HepG2 (cell line): Measurements from ENCODE around the gene RELL2. TPM values are rescaled to one million over a fixed set of nuclear protein-coding genes. Genes with fewer than 3 reads are reported as not detected.

Experiments used
- ATAC-seq: fragments of 200-7000 bp; cut with Tn5 transposase; 3 replicates; pipeline ENCODE4 v1.9.1; 2020; ENCODE audit warnings: mild to moderate bottlenecking, moderate library complexity
- BruUV-seq: library from RNA; stranded (reverse); fragments of 400-500 nt; replicated peaks from 2 replicates; lab custom pipeline; 2021; lab: Mats Ljungman, UMichigan
- CTCF ChIA-PET: fragments of 300-600 bp; formaldehyde crosslinking; extraction: SDS; loops from one replicate; lab custom pipeline; 2021; ENCODE audit warnings: low total read pairs, inconsistent platforms, low intra/inter-chr PET ratio; lab: Yijun Ruan, JAX
- POLR2A ChIA-PET: fragments of 350-600 bp; sonication (Branson Sonifier 250); formaldehyde crosslinking; loops from one replicate; lab custom pipeline; 2020; ENCODE audit warnings: antibody characterized with exemption, inconsistent platforms; lab: Yijun Ruan, JAX
- DNase-seq: peaks from one replicate; pipeline ENCODE4 v3.0.0-alpha.2; 2015; ENCODE audit warnings: low spot score
- FAIRE-seq: peaks from 3 replicates; lab custom pipeline; 2011; peaks lifted over from hg19 to GRCh38; lab: Jason Lieb, UNC
- H2AFZ ChIP-seq: one replicate; pipeline ENCODE4 v1.6.1; 2011; ENCODE audit warnings: low read length, inconsistent platforms
- H3K27ac ChIP-seq: fragments of 300-600 bp; 3 replicates; pipeline ENCODE4 v1.8.0; 2011; ENCODE audit warnings: mixed run types, mild to moderate bottlenecking, mixed read lengths, low read length, inconsistent platforms; ENCODE audit not compliant: insufficient read depth; ENCODE audit errors: extremely low read length
- H3K27me3 ChIP-seq, 2 experiments: fragments of 200-600 bp in 1 of 2; 2 replicates in 1 of 2; 3 replicates in 1 of 2; pipeline versions ENCODE4 v1.6.0 to v1.8.0; 2011; ENCODE audit warnings: low read length in 2 of 2, mild to moderate bottlenecking in 2 of 2, moderate library complexity in 2 of 2, inconsistent platforms in 1 of 2; ENCODE audit not compliant: insufficient read depth in 2 of 2, control insufficient read depth in 1 of 2
- H3K36me3 ChIP-seq, 2 experiments: fragments of 200-600 bp in 1 of 2; replicated peaks in 1 of 2; 2 replicates in 1 of 2; 3 replicates in 1 of 2; pipeline versions ENCODE4 v1.5.1 to v1.8.0; 2011; ENCODE audit warnings: low read length in 2 of 2, inconsistent platforms in 1 of 2; ENCODE audit not compliant: insufficient read depth in 2 of 2, control insufficient read depth in 1 of 2
- H3K4me1 ChIP-seq: 2 replicates; pipeline ENCODE4 v1.5.1; 2012; ENCODE audit warnings: low read length, inconsistent platforms; ENCODE audit not compliant: insufficient read depth
- H3K4me2 ChIP-seq: 2 replicates; pipeline ENCODE4 v1.6.0; 2011; ENCODE audit warnings: low read depth, low read length, inconsistent platforms
- H3K4me3 ChIP-seq, 3 experiments: fragments of 200-600 bp in 1 of 3; sonication (generic), shearing (Covaris generic) in 1 of 3; replicated peaks in 1 of 3; 2 replicates each; pipeline ENCODE4 v1.5.1; 2011 to 2016; ENCODE audit warnings: low read length in 3 of 3, inconsistent platforms in 2 of 3, low read depth in 2 of 3, mild to moderate bottlenecking in 2 of 3, control low read depth in 1 of 3, mixed read lengths in 1 of 3; ENCODE audit not compliant: insufficient read depth in 1 of 3
- H3K79me2 ChIP-seq: one replicate; pipeline ENCODE4 v1.6.1; 2011; ENCODE audit warnings: low read length, inconsistent platforms; ENCODE audit not compliant: insufficient read depth
- H3K9ac ChIP-seq: 2 replicates; pipeline ENCODE4 v1.6.0; 2011; ENCODE audit warnings: mild to moderate bottlenecking, low read depth, low read length, inconsistent platforms; ENCODE audit not compliant: insufficient read depth
- H3K9me3 ChIP-seq: 2 replicates; pipeline ENCODE4 v1.5.1; 2012; ENCODE audit warnings: mild to moderate bottlenecking, low read length
- H4K20me1 ChIP-seq: 2 replicates; pipeline ENCODE4 v1.6.0; 2011; ENCODE audit warnings: inconsistent platforms, mild to moderate bottlenecking, low read length, moderate library complexity; ENCODE audit not compliant: insufficient read depth
- CC2D1A ChIP-seq: sonication (generic); formaldehyde crosslinking; IDR thresholded peaks from 2 replicates; pipeline ENCODE4 v1.8.1; 2023; ENCODE audit warnings: mild to moderate bottlenecking, missing genetic modification reagents
- FLYWCH1 ChIP-seq: sonication (generic); formaldehyde crosslinking; IDR thresholded peaks from 2 replicates; pipeline ENCODE4 v1.8.1; 2023; ENCODE audit warnings: mild to moderate bottlenecking, missing genetic modification reagents
- GPN1 ChIP-seq: sonication (generic); formaldehyde crosslinking; IDR thresholded peaks from 2 replicates; pipeline ENCODE4 v1.5.1; 2020; ENCODE audit warnings: missing genetic modification reagents, borderline replicate concordance
- MAFK ChIP-seq, 2 experiments: IDR thresholded peaks in 1 of 2; conservative IDR thresholded peaks in 1 of 2; 2 replicates each; pipeline ENCODE4 v1.6.1; 2011; ENCODE audit warnings: improper control_type of control experiment in 2 of 2, low read length in 2 of 2
- RCOR2 ChIP-seq: IDR thresholded peaks from 2 replicates; pipeline ENCODE4 v1.6.1; 2016; ENCODE audit warnings: missing biosample characterization, missing genetic modification reagents
- SPEN ChIP-seq: sonication (generic); formaldehyde crosslinking; IDR thresholded peaks from 2 replicates; pipeline ENCODE4 v1.5.1; 2020; ENCODE audit warnings: low read depth, mild to moderate bottlenecking, missing genetic modification reagents
- ZBTB2 ChIP-seq: sonication (generic); formaldehyde crosslinking; IDR thresholded peaks from 2 replicates; pipeline ENCODE4 v1.8.0; 2022; ENCODE audit warnings: low read depth, missing genetic modification reagents
- WGBS: methylation state at CpG from one replicate; pipeline ENCODE4 v1.1.6; 2017; ENCODE audit warnings: low lambda C conversion rate; 5-methylcytosine and 5-hydroxymethylcytosine counted together
- in situ Hi-C: cut with HindIII; loops from 2 replicates; pipeline ENCODE4 v1.10.0; 2017; ENCODE audit warnings: low pct_unique_long_range_greater_than_20kb; ENCODE audit not compliant: extremely low pct_ligation_motif_present
- intact Hi-C: fragments of 100-400 bp; cut with micrococcal nuclease; formaldehyde crosslinking; loops from one replicate; pipeline ENCODE4 v1.10.0; 2022; ENCODE audit not compliant: unreplicated experiment
- polyA plus RNA-seq, 8 experiments: library from polyadenylated mRNA; depleted of rRNA in 3 of 8; stranded (reverse) in 7 of 8; unstranded in 1 of 8; fragments of >200 nt; fragmentation: Illumina TruSeq in 4 of 8; extraction: Trizol in 4 of 8; gene quantifications; 2 replicates each; pipeline versions ENCODE4 v1.2.1 to v1.2.3, GENCODE V29; 2011 to 2016; ENCODE audit warnings: low read depth in 4 of 8, missing spikeins in 1 of 8, mixed read lengths in 1 of 8; ENCODE audit not compliant: insufficient read depth in 1 of 8
- total RNA-seq, 5 experiments: library from RNA; depleted of rRNA; stranded (reverse); fragments of >200 nt; fragmentation: Illumina TruSeq; extraction: Trizol; gene quantifications; 2 replicates each; pipeline ENCODE4 v1.2.3, GENCODE V29; 2016; ENCODE audit warnings: low read depth in 1 of 5

The RELL2 gene
- total and polyA plus RNA-seq, 2 of the 13 experiments (the other 11 are each of a cell fraction or from before 2014, with no cell fraction given), result 6.4 to 8.3 TPM

GRCh38 chr5:141597814-141598213, 39.0 kb upstream of the RELL2 start:
- no peaks in the 10 kb centered on the region for H3K9me3 ChIP-seq
- no peak for TF ChIP-seq RCOR2 (CRISPR knock-in tag)
- TF ChIP-seq FLYWCH1 (CRISPR knock-in tag), result no peak
- no peak for TF ChIP-seq MAFK (conservative IDR thresholded peaks at IDR 0.05 in 1 of 2, IDR thresholded peaks at IDR 0.05 in 1 of 2; ENCODE audit: low read length in 2 of 2)
- no peak for TF ChIP-seq SPEN (CRISPR knock-in tag)
- TF ChIP-seq ZBTB2 (CRISPR knock-in tag), result no peak
- TF ChIP-seq CC2D1A, result no peak
- TF ChIP-seq GPN1, result no peak
- ChIA-PET CTCF (no interaction called here), POLR2A (interaction anchor here (1.3 to 1.7 kb wide), 2 partner anchors 19 to 34 kb away, joined by 4 to 6 read pairs; no protein-coding TSS in a partner anchor)
- no peak overlapping the region for H3K9ac ChIP-seq
- ATAC-seq (no peak), DNase-seq (no peak), FAIRE-seq (no peak)
- no peak overlapping the region for H3K4me2 ChIP-seq
- intact Hi-C loops (no loop called here), in situ Hi-C loops (no loop called here)
- peaks cover 68% of the 10 kb centered on the region for H3K79me2 ChIP-seq
- H2AFZ ChIP-seq, result no peak overlapping the region
- peaks cover 0 to 22% of the 10 kb centered on the region in 2 experiments; a peak in 4 of 5 replicates for H3K36me3 ChIP-seq
- H3K4me1 ChIP-seq, result peaks cover 32% of the 10 kb centered on the region
- no peaks in the 10 kb centered on the region for H3K27me3 ChIP-seq
- H3K4me3 ChIP-seq, result no peak overlapping the region
- H3K27ac ChIP-seq, result no peak overlapping the region
- no peaks in the 10 kb centered on the region for H4K20me1 ChIP-seq
- BruUV-seq, result no TSS peak
- 97% methylated on average over 2 of the region's 2 CpGs for WGBS
